Choroid plexus epithelial cell (primary cell): Measurements from ENCODE around the gene PSMD8.

Experiments used
- DNase-seq: peaks from one replicate; pipeline ENCODE4 v3.0.0-alpha.2; 2010; ENCODE audit warnings: low read depth
- H3K4me3 ChIP-seq: 2 replicates; pipeline ENCODE4 v1.5.1; 2011; ENCODE audit warnings: low read depth, mild to moderate bottlenecking, control low read depth, low read length, moderate library complexity
- CTCF ChIP-seq: conservative IDR thresholded peaks from 2 replicates; pipeline ENCODE4 v1.5.1; 2011; ENCODE audit warnings: low read depth, mild to moderate bottlenecking, control low read depth, inconsistent platforms, low read length, moderate library complexity

The PSMD8 gene

GRCh38 chr19:38391911-38392464, 17.6 kb downstream of the PSMD8 start:
- no peak for TF ChIP-seq CTCF
- DNase-seq, result no peak
- H3K4me3 ChIP-seq, result no peak overlapping the region

DNA sequence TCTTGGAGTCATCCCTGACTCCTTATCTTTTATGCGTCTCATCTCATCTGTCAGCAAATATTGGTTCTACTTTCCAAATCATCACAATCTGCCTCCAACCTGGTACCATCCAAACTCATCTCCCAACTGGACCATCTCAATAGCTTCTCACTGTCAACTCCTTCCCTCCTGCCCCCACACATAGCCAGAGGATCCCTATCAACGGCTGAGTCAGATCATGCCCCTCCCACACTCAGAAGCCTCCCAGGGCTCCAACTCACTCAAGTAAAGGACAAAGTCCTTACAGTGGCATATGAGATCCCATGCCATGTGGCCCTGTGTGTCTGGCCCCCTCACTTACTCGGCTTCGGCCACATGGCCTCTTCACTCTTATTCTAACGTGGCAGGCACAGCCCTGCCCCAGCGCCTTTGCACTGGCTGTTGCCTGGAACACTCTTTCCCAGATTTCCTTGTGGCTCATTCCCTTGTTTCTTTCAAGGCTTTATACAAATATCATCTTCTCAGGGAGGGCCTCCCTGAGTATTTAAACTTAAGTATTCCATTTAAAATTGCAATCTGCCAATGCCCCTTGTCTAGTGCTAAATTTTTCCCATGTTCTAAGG, 18.4 kb downstream of the PSMD8 start:
- peak; percentile 41 for DNase-seq
- TF ChIP-seq CTCF, result no peak
- H3K4me3 ChIP-seq, result no peak overlapping the region

- no peak for TF ChIP-seq CTCF
- DNase-seq, result peak; percentile 57
- H3K4me3 ChIP-seq, result peak overlapping the region; percentile 49
Measured at GRCh38 chr19:38394488-38394887, 20.1 kb downstream of the PSMD8 start.

GRCh38 chr19:38395381-38396114, 21.2 kb downstream of the PSMD8 start:
- peak overlapping the region; percentile 33 for H3K4me3 ChIP-seq
- no peak for DNase-seq
- no peak for TF ChIP-seq CTCF

DNA sequence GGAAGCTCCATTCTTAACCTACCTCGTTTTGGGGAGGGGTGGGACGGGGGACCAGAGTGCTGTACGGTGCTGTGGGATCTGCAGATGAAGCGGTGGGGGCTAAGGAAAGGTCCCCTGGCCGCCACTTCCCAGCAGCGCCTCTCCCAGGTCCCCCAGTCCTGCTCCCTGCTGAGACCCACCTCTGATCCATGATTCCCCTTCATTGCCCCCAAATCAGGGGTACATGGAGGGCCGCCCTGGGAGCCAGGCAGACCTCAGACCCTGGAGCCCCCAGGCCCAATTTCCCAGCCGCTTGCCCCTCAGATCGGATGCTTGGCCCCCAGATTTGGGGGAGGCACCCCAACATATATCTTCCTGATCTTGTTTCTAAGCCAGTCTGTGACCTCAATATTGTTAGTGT, 24.7 kb downstream of the PSMD8 start:
- no peak for DNase-seq
- no peak for TF ChIP-seq CTCF
- no peak overlapping the region for H3K4me3 ChIP-seq

- TF ChIP-seq CTCF, result no peak
- no peak overlapping the region for H3K4me3 ChIP-seq
- DNase-seq, result no peak
Measured at GRCh38 chr19:38399537-38399936, 25.2 kb downstream of the PSMD8 start.

GRCh38 chr19:38400361-38400760, 26.0 kb downstream of the PSMD8 start:
- no peak for DNase-seq
- no peak for TF ChIP-seq CTCF
- no peak overlapping the region for H3K4me3 ChIP-seq
